GM12891 (cell line): ENCODE results near the gene TRRAP.

Experiments
- DNase-seq: peaks from one replicate; pipeline ENCODE4 v3.0.0; 2011; ENCODE audit warnings: low spot score; ENCODE audit not compliant: insufficient read length
- FAIRE-seq: peaks from 2 replicates; lab custom pipeline; 2011; peaks lifted over from hg19 to GRCh38; lab: Jason Lieb, UNC
- PAX5 ChIP-seq: IDR thresholded peaks from 2 replicates; pipeline ENCODE4 v1.6.1; 2011; ENCODE audit warnings: low read length, moderate library complexity, mild to moderate bottlenecking; ENCODE audit not compliant: insufficient read depth, severe bottlenecking
- POLR2A ChIP-seq: IDR thresholded peaks from 2 replicates; pipeline ENCODE4 v1.6.1; 2011; ENCODE audit warnings: low read depth, low read length, control low read depth
- POLR2AphosphoS5 ChIP-seq: IDR thresholded peaks from 2 replicates; pipeline ENCODE4 v1.6.1; 2011; ENCODE audit warnings: low read depth, low read length, control low read depth
- POU2F2 ChIP-seq: IDR thresholded peaks from 2 replicates; pipeline ENCODE4 v1.6.1; 2011; ENCODE audit warnings: low read depth, mild to moderate bottlenecking, control low read depth, low read length, moderate library complexity
- SPI1 ChIP-seq: IDR thresholded peaks from 2 replicates; pipeline ENCODE4 v1.6.1; 2011; ENCODE audit warnings: low read depth, low read length, control low read depth
- TAF1 ChIP-seq: IDR thresholded peaks from 2 replicates; pipeline ENCODE4 v1.6.1; 2011; ENCODE audit warnings: low read depth, low read length, control low read depth

TRRAP gene

DNA sequence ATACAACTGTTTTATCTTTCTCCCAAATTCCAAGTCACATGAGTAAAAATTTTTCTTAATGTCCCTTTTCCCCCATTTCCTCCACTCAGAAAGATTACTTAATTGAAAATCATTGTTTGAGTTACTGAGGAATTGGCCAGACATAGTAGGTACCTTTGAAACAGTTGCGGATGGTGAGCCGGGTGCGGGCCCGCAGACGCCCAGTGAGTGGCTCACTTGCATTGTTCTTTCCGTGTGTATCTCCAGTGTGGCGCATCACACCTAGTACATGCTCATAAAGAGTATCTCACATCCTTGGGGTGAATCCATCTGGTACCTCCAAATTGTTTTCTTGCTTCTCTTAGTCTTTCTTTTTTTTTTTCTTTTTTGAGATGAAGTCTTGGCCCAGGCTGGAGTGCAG lies 14.3 kb downstream of the TRRAP start:
- DNase-seq (no peak), FAIRE-seq (no peak)
- TF ChIP-seq POU2F2 (no peak), POLR2AphosphoS5 (no peak), PAX5 (no peak), TAF1 (no peak), POLR2A (no peak), SPI1 (no peak)

DNA sequence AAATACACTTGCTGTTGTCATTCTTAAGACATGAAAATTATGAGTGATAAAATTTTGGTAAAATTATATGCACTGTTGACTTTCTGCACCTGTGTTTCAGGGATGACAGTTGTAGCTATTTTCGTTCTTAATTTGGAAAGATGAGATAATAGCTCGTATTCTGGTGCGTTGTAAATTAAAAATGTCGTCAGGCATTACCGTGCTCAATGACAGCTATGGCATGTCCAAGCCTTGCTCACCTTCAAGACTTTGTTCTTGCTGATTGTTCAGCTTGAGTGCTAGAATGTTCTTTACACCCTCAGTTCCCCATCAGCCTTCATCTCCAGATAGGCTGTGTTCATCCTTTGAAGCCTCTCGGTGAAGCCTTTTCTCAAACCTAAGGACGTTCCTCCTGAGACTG lies 21.5 kb downstream of the TRRAP start:
- TF ChIP-seq TAF1 (no peak), SPI1 (no peak), POLR2A (no peak), POLR2AphosphoS5 (no peak), PAX5 (no peak), POU2F2 (no peak)
- FAIRE-seq (no peak), DNase-seq (no peak)

DNA sequence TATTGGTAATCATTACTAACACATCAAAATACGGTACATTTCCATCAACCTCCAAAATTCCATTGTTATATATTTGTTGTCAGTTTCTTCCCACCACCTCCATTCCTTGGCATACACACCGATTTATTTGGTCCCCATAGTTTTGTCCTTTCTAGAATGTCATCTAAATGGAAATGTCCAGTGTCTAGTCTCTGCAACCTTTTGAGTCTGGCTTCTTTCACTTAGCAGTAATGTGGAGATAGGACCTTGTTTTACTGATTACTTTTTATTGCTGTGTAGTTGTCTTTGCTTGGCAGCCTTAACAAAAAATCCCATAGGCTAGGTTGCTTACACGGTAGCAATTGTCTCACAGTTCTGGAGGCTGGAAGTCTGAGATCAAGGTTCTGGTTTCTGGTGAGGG lies 22.5 kb downstream of the TRRAP start:
- FAIRE-seq (no peak), DNase-seq (no peak)
- TF ChIP-seq POU2F2 = no peak
- no peak for TF ChIP-seq SPI1
- no peak for TF ChIP-seq POLR2AphosphoS5
- no peak for TF ChIP-seq PAX5
- TF ChIP-seq TAF1 = no peak
- no peak for TF ChIP-seq POLR2A

DNA sequence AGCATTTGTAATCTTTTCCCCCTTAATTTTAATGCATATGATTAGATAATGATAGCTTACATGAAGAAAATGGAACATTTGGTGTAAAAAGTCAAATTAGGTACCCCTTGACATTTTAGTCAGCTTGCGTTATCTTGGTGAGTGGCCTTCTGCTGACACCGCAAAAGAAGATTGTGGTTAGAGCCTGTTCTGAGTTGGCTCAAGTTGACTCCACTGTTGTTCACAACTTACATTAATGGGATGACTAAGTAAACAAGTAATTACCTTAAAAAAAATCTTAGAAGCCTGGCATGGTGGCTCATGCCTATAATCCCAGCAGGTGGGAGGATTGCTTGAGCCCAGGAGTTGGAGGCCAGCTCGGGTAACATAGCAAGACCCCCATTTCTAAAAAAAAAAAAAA lies 24.2 kb downstream of the TRRAP start:
- DNase-seq (no peak), FAIRE-seq (no peak)
- TF ChIP-seq PAX5 = no peak
- no peak for TF ChIP-seq POLR2AphosphoS5
- no peak for TF ChIP-seq SPI1
- TF ChIP-seq POU2F2 = no peak
- TF ChIP-seq TAF1 = no peak
- TF ChIP-seq POLR2A = no peak

DNA sequence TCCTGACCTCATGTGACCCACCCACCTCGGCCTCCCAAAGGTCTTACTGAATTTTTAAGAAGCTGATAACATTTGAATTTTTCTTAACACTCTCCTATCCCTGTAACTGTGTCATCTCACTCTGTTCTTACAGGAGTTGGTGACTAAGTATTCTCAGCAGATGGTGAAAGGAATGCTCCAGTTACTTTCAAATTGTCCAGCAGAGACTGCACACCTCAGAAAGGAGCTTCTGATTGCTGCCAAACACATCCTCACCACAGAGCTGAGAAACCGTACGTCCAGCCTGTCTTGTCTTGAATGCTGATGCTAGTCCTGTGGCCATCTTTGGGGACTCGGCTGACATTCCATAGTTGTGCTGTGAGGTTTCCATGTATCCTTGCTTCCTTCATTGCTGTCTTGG lies 24.9 kb downstream of the TRRAP start:
- no peak for TF ChIP-seq POLR2A
- TF ChIP-seq TAF1 = no peak
- no peak for TF ChIP-seq SPI1
- no peak for TF ChIP-seq PAX5
- no peak for TF ChIP-seq POLR2AphosphoS5
- TF ChIP-seq POU2F2 = no peak

DNA sequence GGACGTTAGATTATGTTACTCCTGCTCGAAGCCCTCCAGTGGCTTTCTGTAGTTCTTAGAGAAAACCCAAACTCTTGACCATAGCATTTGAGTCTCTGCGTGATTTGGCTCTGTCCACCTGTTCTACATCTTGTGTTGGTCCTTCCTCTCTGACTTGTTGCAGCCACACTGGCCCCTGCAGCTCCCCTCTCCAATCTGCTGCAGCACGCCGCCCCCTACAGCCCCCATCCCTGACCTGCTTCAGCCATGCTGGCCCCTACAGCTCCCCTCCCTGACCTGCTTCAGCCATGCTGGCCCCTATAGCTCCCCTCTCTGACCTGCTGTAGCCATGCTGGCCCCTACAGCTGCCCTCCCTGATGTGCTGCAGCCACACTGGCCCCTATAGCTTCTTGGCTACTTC lies 29.2 kb downstream of the TRRAP start:
- TF ChIP-seq SPI1 = no peak
- TF ChIP-seq POLR2A = no peak
- no peak for TF ChIP-seq TAF1
- TF ChIP-seq PAX5 = no peak
- no peak for TF ChIP-seq POLR2AphosphoS5
- no peak for TF ChIP-seq POU2F2
- no peak for DNase-seq
- no peak for FAIRE-seq

More for the DNA sequence above, 24.9 kb downstream of the TRRAP start:
- FAIRE-seq (no peak), DNase-seq (no peak)

DNA sequence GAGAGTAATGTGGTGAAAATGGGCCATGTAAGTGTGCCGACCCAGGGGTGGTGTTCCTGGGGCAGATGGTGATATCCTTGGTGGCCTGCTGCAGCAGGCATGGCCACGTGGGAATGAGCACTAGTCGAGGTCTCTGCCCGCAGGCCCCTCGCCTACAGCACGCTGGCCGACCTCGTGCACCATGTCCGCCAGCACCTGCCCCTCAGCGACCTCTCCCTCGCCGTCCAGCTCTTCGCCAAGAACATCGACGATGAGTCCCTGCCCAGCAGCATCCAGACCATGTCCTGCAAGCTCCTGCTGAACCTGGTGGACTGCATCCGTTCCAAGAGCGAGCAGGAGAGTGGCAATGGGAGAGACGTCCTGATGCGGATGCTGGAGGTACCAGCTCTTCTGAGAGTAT lies 30.3 kb downstream of the TRRAP start:
- FAIRE-seq = no peak
- DNase-seq = no peak
- TF ChIP-seq PAX5 (no peak), POLR2AphosphoS5 (no peak), POLR2A (no peak), TAF1 (no peak)

DNA sequence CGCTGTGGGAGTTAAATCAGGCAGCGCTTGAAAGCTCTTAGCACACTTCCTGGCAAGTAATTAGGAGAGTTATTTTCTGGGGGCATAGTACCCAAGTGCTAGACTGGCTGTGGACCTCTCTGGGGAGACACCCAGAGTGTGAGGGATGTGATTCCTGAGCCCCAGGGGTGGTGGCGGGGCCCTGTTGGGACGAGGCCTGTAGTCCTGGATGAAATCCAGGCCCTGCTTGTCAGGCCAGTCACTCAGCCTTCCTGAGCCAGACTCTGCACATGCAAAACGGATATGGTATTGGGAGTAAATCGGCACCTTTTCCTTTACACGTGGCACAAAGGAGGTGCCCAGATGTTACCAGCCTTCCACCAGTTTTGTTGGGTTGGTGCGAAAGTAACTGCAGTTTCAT lies 31.2 kb downstream of the TRRAP start:
- DNase-seq = no peak
- TF ChIP-seq TAF1 (no peak), POU2F2 (no peak), POLR2AphosphoS5 (no peak), SPI1 (no peak), POLR2A (no peak), PAX5 (no peak)
- FAIRE-seq = no peak

DNA sequence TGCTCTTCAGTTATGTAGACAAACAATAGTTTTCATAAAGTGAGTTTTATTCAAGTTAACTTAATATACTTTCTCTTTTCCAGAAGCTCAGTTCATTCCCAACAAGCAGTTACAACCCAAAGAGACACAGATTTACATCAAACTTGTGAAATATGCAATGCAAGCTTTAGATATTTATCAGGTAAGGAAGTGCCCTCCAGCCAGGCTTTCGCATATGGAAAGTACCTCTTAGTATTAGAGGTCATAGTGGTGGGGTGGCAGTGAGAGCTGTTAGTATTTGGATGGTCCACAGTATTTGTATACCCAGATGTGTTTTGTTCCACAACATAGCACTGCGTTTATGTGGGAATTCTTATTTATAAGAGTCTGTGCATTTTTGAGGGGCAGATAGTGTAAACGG lies 32.1 kb downstream of the TRRAP start:
- no peak for TF ChIP-seq PAX5
- no peak for TF ChIP-seq POU2F2
- DNase-seq (no peak), FAIRE-seq (no peak)

DNA sequence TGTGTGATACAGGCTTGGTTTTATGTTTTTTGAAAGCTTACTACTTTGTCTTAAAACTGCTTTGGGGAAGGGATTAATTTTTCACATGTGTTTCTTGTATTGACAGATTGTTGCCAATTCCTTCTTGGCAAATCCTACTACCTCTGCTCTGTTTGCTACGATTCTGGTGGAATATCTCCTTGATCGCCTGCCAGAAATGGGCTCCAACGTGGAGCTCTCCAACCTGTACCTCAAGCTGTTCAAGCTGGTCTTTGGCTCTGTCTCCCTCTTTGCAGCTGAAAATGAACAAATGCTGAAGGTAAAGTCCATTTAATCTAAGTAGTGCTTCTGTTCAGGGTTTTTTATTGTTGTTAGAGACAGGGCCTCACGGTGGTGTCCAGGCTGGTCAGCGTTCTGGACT lies 33.6 kb downstream of the TRRAP start:
- no peak for TF ChIP-seq TAF1
- no peak for TF ChIP-seq POLR2A
- TF ChIP-seq POU2F2 = no peak
- TF ChIP-seq PAX5 = no peak
- no peak for TF ChIP-seq SPI1
- DNase-seq (no peak), FAIRE-seq (no peak)
